Stomach (tissue), 4 donors: ENCODE measurements around the gene TRAPPC2L.

Experiments
- CTCF ChIP-seq, 7 experiments: fragments of 450-650 bp in 4 of 7; fragments of 200-600 bp in 3 of 7; sonication (generic) in 3 of 7; IDR thresholded peaks; one replicate each; pipeline ENCODE4 v1.5.1; 2016 to 2019; ENCODE audit warnings: antibody characterized with exemption in 7 of 7, control low read depth in 2 of 7, mild to moderate bottlenecking in 1 of 7
- EP300 ChIP-seq: sonication (generic); formaldehyde crosslinking; IDR thresholded peaks from one replicate; pipeline ENCODE4 v1.6.1; 2017; ENCODE audit warnings: antibody characterized with exemption

- TF ChIP-seq CTCF (IDR thresholded peaks at IDR 0.05), result no peak
- no peak for TF ChIP-seq EP300
These were observed 14.6 kb upstream of the TRAPPC2L start for GRCh38 chr16:88842308-88842756.
